ENCODE results near the gene KCNK1.
"Not testable (repeated sequence)": the region's sequence is repeated elsewhere in the genome, so short reads cannot be mapped to it uniquely, and the experiment has no call there.

The KCNK1 gene

GRCh38 chr1:233675446-233675845 is 61.5 kb downstream of the KCNK1 start:
- no peak overlapping the region for H3K4me3 ChIP-seq (ENCODE audit: low read length)
- no peak for TF ChIP-seq ZNF274 (IDR thresholded peaks at IDR 0.05; ENCODE audit: low read depth, low read length)

GRCh38 chr1:233675893-233676292 is 62.0 kb downstream of the KCNK1 start:
- no peak overlapping the region for H3K4me3 ChIP-seq (ENCODE audit: low read length)
- TF ChIP-seq ZNF274 (IDR thresholded peaks at IDR 0.05; ENCODE audit: low read depth, low read length) = no peak

GRCh38 chr1:233677690-233678354 is 63.9 kb downstream of the KCNK1 start:
- no peak for TF ChIP-seq ZNF274 (IDR thresholded peaks at IDR 0.05; ENCODE audit: low read depth, low read length)
- no peak overlapping the region for H3K4me3 ChIP-seq (ENCODE audit: low read length)

GRCh38 chr1:233679030-233679429 is 65.1 kb downstream of the KCNK1 start:
- no peak overlapping the region for H3K4me3 ChIP-seq (ENCODE audit: low read length)
- no peak for TF ChIP-seq ZNF274 (IDR thresholded peaks at IDR 0.05; ENCODE audit: low read depth, low read length)

- H3K4me3 ChIP-seq (ENCODE audit: low read length) = no peak overlapping the region
- no peak for TF ChIP-seq ZNF274 (IDR thresholded peaks at IDR 0.05; ENCODE audit: low read depth, low read length)
Observed at GRCh38 chr1:233679591-233680373, 65.9 kb downstream of the KCNK1 start.

GRCh38 chr1:233681285-233681684 is 67.4 kb downstream of the KCNK1 start:
- TF ChIP-seq ZNF274 (IDR thresholded peaks at IDR 0.05; ENCODE audit: low read depth, low read length) = no peak
- no peak overlapping the region for H3K4me3 ChIP-seq (ENCODE audit: low read length)

- H3K4me3 ChIP-seq (ENCODE audit: low read length) = not testable (repeated sequence)
Observed at GRCh38 chr1:233686653-233687052, 72.7 kb downstream of the KCNK1 start.

GRCh38 chr1:233689017-233689747 is 75.3 kb downstream of the KCNK1 start:
- no peak for TF ChIP-seq ZNF274 (IDR thresholded peaks at IDR 0.05; ENCODE audit: low read depth, low read length)
- no peak overlapping the region for H3K4me3 ChIP-seq (ENCODE audit: low read length)

- TF ChIP-seq ZNF274 (IDR thresholded peaks at IDR 0.05; ENCODE audit: low read depth, low read length) = no peak
- H3K4me3 ChIP-seq (ENCODE audit: low read length) = no peak overlapping the region
Observed at GRCh38 chr1:233689748-233690254, 75.9 kb downstream of the KCNK1 start.

GRCh38 chr1:233695901-233696300 is 82.0 kb downstream of the KCNK1 start:
- no peak overlapping the region for H3K4me3 ChIP-seq (ENCODE audit: low read length)
- TF ChIP-seq ZNF274 (IDR thresholded peaks at IDR 0.05; ENCODE audit: low read depth, low read length) = no peak

- no peak overlapping the region for H3K4me3 ChIP-seq (ENCODE audit: low read length)
- no peak for TF ChIP-seq ZNF274 (IDR thresholded peaks at IDR 0.05; ENCODE audit: low read depth, low read length)
Observed at GRCh38 chr1:233700338-233700737, 86.4 kb downstream of the KCNK1 start.

- no peak for TF ChIP-seq ZNF274 (IDR thresholded peaks at IDR 0.05; ENCODE audit: low read depth, low read length)
Observed at GRCh38 chr1:233704170-233704897, 90.4 kb downstream of the KCNK1 start.

GRCh38 chr1:233704898-233705723 is 91.2 kb downstream of the KCNK1 start:
- no peak overlapping the region for H3K4me3 ChIP-seq (ENCODE audit: low read length)

More at GRCh38 chr1:233704170-233704897, 90.4 kb downstream of the KCNK1 start:
- H3K4me3 ChIP-seq (ENCODE audit: low read length) = no peak overlapping the region

More at GRCh38 chr1:233704898-233705723, 91.2 kb downstream of the KCNK1 start:
- TF ChIP-seq ZNF274 (IDR thresholded peaks at IDR 0.05; ENCODE audit: low read depth, low read length) = no peak

Data from GM08714 (cell line).